GM12875 (cell line): ENCODE data around the gene ACSF2.

Experiments
- H3K4me3 ChIP-seq: one replicate; pipeline ENCODE4 v1.5.1; 2011; ENCODE audit warnings: low read depth, low read length, control low read depth
- CTCF ChIP-seq: IDR thresholded peaks from 2 replicates; pipeline ENCODE4 v1.5.1; 2011; ENCODE audit warnings: low read depth, mild to moderate bottlenecking, control low read depth, inconsistent platforms, low read length, moderate library complexity, borderline replicate concordance; ENCODE audit not compliant: insufficient read depth

The ACSF2 gene

DNA sequence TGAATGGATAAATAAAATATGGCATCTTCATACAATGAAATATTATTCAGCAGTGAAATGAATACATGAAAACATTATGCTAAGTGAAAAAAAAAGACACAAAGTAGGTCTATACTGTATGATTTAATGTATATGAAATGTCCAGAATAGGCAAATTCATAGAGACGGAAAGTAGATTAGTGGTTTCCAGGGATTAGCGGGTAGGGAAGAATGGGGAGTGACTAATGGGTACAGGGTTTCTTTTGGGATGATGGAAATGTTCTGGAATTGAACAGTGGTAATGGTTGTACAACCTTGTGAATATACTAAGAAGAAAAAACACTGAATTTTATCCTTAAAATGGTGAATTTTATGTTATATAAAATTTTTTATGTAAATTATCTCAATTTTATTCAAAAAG is 73.7 kb downstream of the ACSF2 start:
- H3K4me3 ChIP-seq, result no peak overlapping the region
- no peak for TF ChIP-seq CTCF

DNA sequence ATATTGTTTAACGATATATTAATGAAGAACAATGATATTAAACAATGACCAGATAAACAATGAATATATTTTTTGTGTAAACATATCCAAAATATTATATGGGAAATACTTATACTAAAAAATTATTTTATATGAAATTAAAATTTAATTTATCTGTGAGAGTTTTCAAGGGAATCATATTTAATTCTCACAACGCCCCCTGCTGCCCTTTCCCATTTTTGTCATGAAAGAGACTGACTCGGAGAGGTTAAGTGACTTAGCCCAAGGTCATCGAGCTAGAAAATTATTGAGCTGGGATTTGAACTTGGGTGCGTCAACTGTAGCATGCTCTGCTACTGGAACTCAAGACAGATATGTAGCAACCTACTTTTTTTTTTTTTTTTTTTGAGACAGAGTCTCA is 75.0 kb downstream of the ACSF2 start:
- TF ChIP-seq CTCF, result peak; percentile 19; the same call in 1 of the 2 replicates
- no peak overlapping the region for H3K4me3 ChIP-seq

GRCh38 chr17:50502301-50502990 is 76.4 kb downstream of the ACSF2 start:
- no peak for TF ChIP-seq CTCF
- no peak overlapping the region for H3K4me3 ChIP-seq

- TF ChIP-seq CTCF, result no peak
- no peak overlapping the region for H3K4me3 ChIP-seq
Observed at GRCh38 chr17:50505591-50506130, 79.6 kb downstream of the ACSF2 start.

DNA sequence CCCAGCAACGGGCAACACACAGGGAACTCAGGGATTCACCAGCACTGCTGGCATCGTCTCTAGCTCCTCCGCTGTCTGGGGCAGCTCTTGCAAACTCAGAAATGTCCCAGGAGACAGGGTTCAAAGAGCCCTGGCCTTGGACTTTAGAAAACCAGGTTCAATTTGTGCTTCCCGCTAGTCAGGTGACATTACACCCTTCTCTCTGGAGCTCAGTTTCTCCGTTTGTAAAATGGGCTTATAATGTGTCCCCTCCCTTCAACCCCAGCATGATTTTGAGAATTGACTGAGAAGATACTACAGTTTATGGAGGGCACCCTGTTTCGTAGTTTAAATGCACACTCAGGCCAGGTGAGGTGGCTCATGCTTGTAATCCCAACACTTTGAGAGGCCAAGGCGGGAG is 80.3 kb downstream of the ACSF2 start:
- no peak overlapping the region for H3K4me3 ChIP-seq
- TF ChIP-seq CTCF, result no peak

DNA sequence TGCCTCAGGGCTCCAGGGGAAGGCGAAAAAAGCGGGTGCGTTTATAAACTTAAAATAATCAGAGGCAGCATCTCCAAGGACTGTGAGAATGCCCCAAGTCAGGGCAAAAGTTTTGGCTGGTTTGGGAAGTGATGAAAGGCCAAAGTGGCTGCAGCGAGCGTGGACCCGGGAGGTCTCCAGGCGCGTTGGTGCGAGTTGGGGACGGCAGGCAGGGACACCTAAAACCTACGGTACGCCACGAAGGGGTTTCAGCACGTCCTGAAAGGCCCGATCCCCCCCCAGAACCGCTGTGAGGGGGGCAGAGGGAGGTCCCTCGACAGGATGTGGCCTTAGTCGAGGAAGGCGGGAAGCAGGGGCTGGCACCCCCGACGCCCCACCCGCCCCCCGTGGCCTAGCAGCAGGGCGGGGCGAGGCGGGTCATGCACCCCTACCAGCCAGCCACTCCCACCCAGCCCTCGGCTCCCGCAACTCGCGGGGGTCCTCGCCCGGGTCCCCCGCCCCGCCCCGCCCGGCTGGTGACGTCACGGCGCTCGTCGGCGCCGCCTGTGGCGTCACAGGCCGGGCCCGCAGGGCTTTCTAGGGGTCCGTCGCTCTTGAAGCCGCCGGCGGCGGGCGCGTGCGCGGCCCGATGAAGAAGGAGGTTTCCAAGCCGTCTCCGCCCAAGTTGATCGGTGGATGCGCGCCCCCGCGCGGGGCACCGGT is 82.0 kb downstream of the ACSF2 start, which contains the start of gene MYCBPAP:
TSS of gene MYCBPAP (plus strand) at position 569 of the 702 bp plus-strand sequence. CDS start 236 bp downstream, outside the sequence.
- peak; percentile 34; the same call in 1 of the 2 replicates for TF ChIP-seq CTCF
- H3K4me3 ChIP-seq, result peak within 1 kb of the TSS; percentile 49
